Osteoblast (primary cell): ENCODE data around the gene FAM181A. TPM values are rescaled to one million over a fixed set of nuclear protein-coding genes. Genes with fewer than 3 reads are reported as not detected.

Experiments
- DNase-seq: peaks from one replicate; pipeline ENCODE4 v3.0.0; 2011; ENCODE audit warnings: low spot score, mixed read lengths; ENCODE audit not compliant: insufficient read length; ENCODE audit errors: missing footprints
- H2AFZ ChIP-seq: 2 replicates; pipeline ENCODE4 v1.6.0; 2011; ENCODE audit warnings: mild to moderate bottlenecking, low read length
- H3K27ac ChIP-seq: 2 replicates; pipeline ENCODE4 v1.5.1; 2011; ENCODE audit warnings: mild to moderate bottlenecking, low read depth, low read length, moderate library complexity
- H3K27me3 ChIP-seq: 2 replicates; pipeline ENCODE4 v1.6.0; 2012; ENCODE audit warnings: mild to moderate bottlenecking, control low read depth, inconsistent platforms, low read length, moderate library complexity; ENCODE audit not compliant: insufficient read depth
- H3K36me3 ChIP-seq: 2 replicates; pipeline ENCODE4 v1.5.1; 2011; ENCODE audit warnings: mild to moderate bottlenecking, low read length, control low read depth, moderate library complexity; ENCODE audit not compliant: insufficient read depth
- H3K4me1 ChIP-seq: 2 replicates; pipeline ENCODE4 v1.5.1; 2011; ENCODE audit warnings: mild to moderate bottlenecking, low read length, control low read depth, moderate library complexity; ENCODE audit not compliant: insufficient read depth
- H3K4me2 ChIP-seq: 2 replicates; pipeline ENCODE4 v1.6.0; 2011; ENCODE audit warnings: mild to moderate bottlenecking, low read length; ENCODE audit not compliant: insufficient read depth
- H3K4me3 ChIP-seq: fragments of 200-600 bp; sonication (generic); 3 replicates; pipeline ENCODE4 v1.5.1; 2012; ENCODE audit warnings: mild to moderate bottlenecking, low read length, inconsistent platforms; ENCODE audit not compliant: insufficient read depth
- H3K79me2 ChIP-seq: 2 replicates; pipeline ENCODE4 v1.6.0; 2012; ENCODE audit warnings: mild to moderate bottlenecking, low read length, control low read depth, inconsistent platforms; ENCODE audit not compliant: insufficient read depth
- H3K9me3 ChIP-seq: 2 replicates; pipeline ENCODE4 v1.5.1; 2011; ENCODE audit warnings: low read depth, low read length, control low read depth
- H4K20me1 ChIP-seq: 2 replicates; pipeline ENCODE4 v1.6.0; 2012; ENCODE audit warnings: mild to moderate bottlenecking, low read length, control low read depth; ENCODE audit not compliant: insufficient read depth
- CTCF ChIP-seq: IDR thresholded peaks from 2 replicates; pipeline ENCODE4 v1.5.1; 2011; ENCODE audit warnings: mild to moderate bottlenecking, low read depth, low read length, moderate library complexity; ENCODE audit errors: extremely low read depth
- total RNA-seq: library from RNA; depleted of rRNA; stranded (reverse); fragments of >200 nt; gene quantifications from 2 replicates; pipeline ENCODE4 v1.2.3, GENCODE V29; 2012

The FAM181A gene
- total RNA-seq, 1 donor, result not detected

- Histone ChIP-seq H3K9me3 (no peaks in the 10 kb centered on the region), H3K79me2 (no peaks in the 10 kb centered on the region), H3K4me1 (no peaks in the 10 kb centered on the region), H3K4me3 (no peak overlapping the region), H3K27me3 (no peaks in the 10 kb centered on the region), H3K27ac (no peak overlapping the region), H2AFZ (peak overlapping the region; percentile 61), H3K4me2 (no peak overlapping the region), H4K20me1 (no peaks in the 10 kb centered on the region), H3K36me3 (no peaks in the 10 kb centered on the region)
- DNase-seq, result peak; percentile 88
- peak; percentile 78 for TF ChIP-seq CTCF
Measured at GRCh38 chr14:93906341-93907329, 20.5 kb upstream of the FAM181A start.

GRCh38 chr14:93909429-93910128 is 17.6 kb upstream of the FAM181A start:
- H4K20me1 ChIP-seq, result no peaks in the 10 kb centered on the region
- H3K27me3 ChIP-seq, result no peaks in the 10 kb centered on the region
- H2AFZ ChIP-seq, result no peak overlapping the region
- no peaks in the 10 kb centered on the region for H3K79me2 ChIP-seq
- no peak overlapping the region for H3K27ac ChIP-seq
- no peak overlapping the region for H3K4me3 ChIP-seq
- no peaks in the 10 kb centered on the region for H3K36me3 ChIP-seq
- no peak for TF ChIP-seq CTCF
- H3K4me1 ChIP-seq, result no peaks in the 10 kb centered on the region
- no peak overlapping the region for H3K4me2 ChIP-seq
- no peaks in the 10 kb centered on the region for H3K9me3 ChIP-seq
- DNase-seq, result no peak

- Histone ChIP-seq H3K4me3 (no peak overlapping the region), H3K9me3 (no peaks in the 10 kb centered on the region), H3K4me2 (no peak overlapping the region), H4K20me1 (no peaks in the 10 kb centered on the region), H2AFZ (no peak overlapping the region), H3K79me2 (no peaks in the 10 kb centered on the region), H3K36me3 (no peaks in the 10 kb centered on the region), H3K27me3 (no peaks in the 10 kb centered on the region), H3K4me1 (no peaks in the 10 kb centered on the region), H3K27ac (no peak overlapping the region)
- no peak for TF ChIP-seq CTCF
- DNase-seq, result no peak
Measured at GRCh38 chr14:93911975-93912615, 15.0 kb upstream of the FAM181A start.

- no peaks in the 10 kb centered on the region for H3K36me3 ChIP-seq
- no peak overlapping the region for H2AFZ ChIP-seq
Measured at GRCh38 chr14:93912782-93913181, 14.4 kb upstream of the FAM181A start.

More at GRCh38 chr14:93912782-93913181, 14.4 kb upstream of the FAM181A start:
- H3K79me2 ChIP-seq, result no peaks in the 10 kb centered on the region
- H3K4me3 ChIP-seq, result no peak overlapping the region
- no peaks in the 10 kb centered on the region for H3K9me3 ChIP-seq
- no peaks in the 10 kb centered on the region for H3K27me3 ChIP-seq
- H3K4me1 ChIP-seq, result no peaks in the 10 kb centered on the region
- H3K27ac ChIP-seq, result no peak overlapping the region
- H4K20me1 ChIP-seq, result no peaks in the 10 kb centered on the region
- no peak for TF ChIP-seq CTCF
- no peak for DNase-seq
- H3K4me2 ChIP-seq, result no peak overlapping the region
